Activated CD4-positive, alpha-beta T cell treated with anti-CD3 and anti-CD28 coated beads, Interleukin-2, amount 50 U/mL, for 24 hours (primary cell): Measurements from ENCODE around the gene CHMP1A.

Experiments
- DNase-seq, 2 donors: peaks; one replicate each; pipeline ENCODE4 v3.0.0-alpha.2; 2020; ENCODE audit warnings: low read depth in 1 of 2, low spot score in 1 of 2

The CHMP1A gene

GRCh38 chr16:89629827-89630610 is 27.5 kb downstream of the CHMP1A start:
- no peak for DNase-seq

GRCh38 chr16:89624777-89625761 is 32.4 kb downstream of the CHMP1A start:
- no peak for DNase-seq

- DNase-seq, result no peak
Observed at GRCh38 chr16:89623511-89624261, 33.8 kb downstream of the CHMP1A start.

- DNase-seq, result no peak
Observed at GRCh38 chr16:89621698-89622409, 35.7 kb downstream of the CHMP1A start.

GRCh38 chr16:89621136-89621697 is 36.3 kb downstream of the CHMP1A start:
- no peak for DNase-seq

- DNase-seq, result no peak
Observed at GRCh38 chr16:89620406-89620841, 37.1 kb downstream of the CHMP1A start.

GRCh38 chr16:89619840-89620239 is 37.7 kb downstream of the CHMP1A start:
- DNase-seq, result no peak

- no peak for DNase-seq
Observed at GRCh38 chr16:89618109-89618998, 39.2 kb downstream of the CHMP1A start.

- no peak for DNase-seq
Observed at GRCh38 chr16:89617036-89617435, 40.5 kb downstream of the CHMP1A start.

- no peak for DNase-seq
Observed at GRCh38 chr16:89616623-89617022, 40.9 kb downstream of the CHMP1A start.

GRCh38 chr16:89615596-89616090 is 41.9 kb downstream of the CHMP1A start:
- DNase-seq, result no peak

GRCh38 chr16:89615176-89615575 is 42.3 kb downstream of the CHMP1A start:
- DNase-seq, result no peak

- no peak for DNase-seq
Observed at GRCh38 chr16:89613954-89614459, 43.5 kb downstream of the CHMP1A start.

GRCh38 chr16:89613231-89613953 is 44.1 kb downstream of the CHMP1A start, which contains the start of gene DPEP1:
Gene DPEP1 (plus strand): TSS chr16:89613642. CDS start chr16:89630411, 16,769 bp downstream.
- DNase-seq, result no peak

GRCh38 chr16:89612415-89613166 is 44.9 kb downstream of the CHMP1A start:
- DNase-seq, result no peak

GRCh38 chr16:89610108-89610453 is 47.4 kb downstream of the CHMP1A start:
- no peak for DNase-seq

- no peak for DNase-seq
Observed at GRCh38 chr16:89607937-89608740, 49.4 kb downstream of the CHMP1A start.
